OCI-LY1 (cell line): Measurements from ENCODE around the gene PACRG.

Experiments used
- H2AFZ ChIP-seq: fragments of 200-600 bp; sonication (generic), shearing (Covaris generic); 2 replicates; pipeline ENCODE4 v1.6.0; 2014; ENCODE audit warnings: antibody characterized with exemption, mild to moderate bottlenecking, low read length
- H3F3A ChIP-seq: fragments of 200-600 bp; sonication (generic), shearing (Covaris generic); 2 replicates; pipeline ENCODE4 v1.6.0; 2014; ENCODE audit warnings: mild to moderate bottlenecking, antibody characterized with exemption, low read length, moderate library complexity; ENCODE audit not compliant: insufficient read depth
- H3K27ac ChIP-seq: fragments of 200-600 bp; sonication (generic); 2 replicates; pipeline ENCODE4 v1.5.1; 2014; ENCODE audit warnings: low read length, mixed run types, mild to moderate bottlenecking, low read depth; ENCODE audit not compliant: poor library complexity, severe bottlenecking
- H3K27me3 ChIP-seq: fragments of 200-600 bp; sonication (generic); 2 replicates; pipeline ENCODE4 v1.6.0; 2014; ENCODE audit warnings: antibody characterized with exemption, mild to moderate bottlenecking, low read length, moderate library complexity; ENCODE audit not compliant: insufficient read depth
- H3K36me3 ChIP-seq: fragments of 200-600 bp; sonication (generic); 2 replicates; pipeline ENCODE4 v1.6.1; 2014; ENCODE audit warnings: mild to moderate bottlenecking, antibody characterized with exemption, low read length, moderate library complexity, mixed read lengths; ENCODE audit not compliant: insufficient read depth
- H3K4me1 ChIP-seq: fragments of 200-600 bp; sonication (generic); 2 replicates; pipeline ENCODE4 v1.5.1; 2014; ENCODE audit warnings: mild to moderate bottlenecking, low read length, moderate library complexity; ENCODE audit not compliant: insufficient read depth, severe bottlenecking
- H3K4me2 ChIP-seq: fragments of 200-600 bp; sonication (generic), shearing (Covaris generic); 2 replicates; pipeline ENCODE4 v1.6.1; 2014; ENCODE audit warnings: low read length
- H3K4me3 ChIP-seq: fragments of 200-600 bp; sonication (generic); 2 replicates; pipeline ENCODE4 v1.5.1; 2014; ENCODE audit warnings: low read length, low read depth, mild to moderate bottlenecking, mixed read lengths; ENCODE audit not compliant: poor library complexity, severe bottlenecking
- H3K79me2 ChIP-seq: fragments of 200-600 bp; shearing (Covaris generic); 2 replicates; pipeline ENCODE4 v1.6.1; 2016; ENCODE audit warnings: mixed run types, low read length, mixed read lengths; ENCODE audit not compliant: insufficient read depth
- H3K9ac ChIP-seq: fragments of 200-600 bp; sonication (generic), shearing (Covaris generic); 2 replicates; pipeline ENCODE4 v1.6.1; 2014; ENCODE audit warnings: mild to moderate bottlenecking, low read length, mixed read lengths
- H3K9me2 ChIP-seq: fragments of 200-600 bp; sonication (generic), shearing (Covaris generic); 2 replicates; pipeline ENCODE4 v1.6.1; 2014; ENCODE audit warnings: low read depth, mild to moderate bottlenecking, low read length, mixed read lengths
- H3K9me3 ChIP-seq: fragments of 200-600 bp; shearing (Covaris generic); 2 replicates; pipeline ENCODE4 v1.6.1; 2014; ENCODE audit warnings: low read length, mixed read lengths
- H4K20me1 ChIP-seq: fragments of 200-600 bp; sonication (generic), shearing (Covaris generic); 2 replicates; pipeline ENCODE4 v1.6.0; 2016; ENCODE audit warnings: mild to moderate bottlenecking, low read length; ENCODE audit not compliant: insufficient read depth
- CTCF ChIP-seq: fragments of 200-600 bp; sonication (generic), shearing (Covaris generic); IDR thresholded peaks from 2 replicates; pipeline ENCODE4 v1.5.1; 2017; ENCODE audit warnings: mild to moderate bottlenecking, antibody characterized with exemption, low read length, moderate library complexity, mixed read lengths
- EZH2 ChIP-seq: fragments of 200-600 bp; sonication (generic), shearing (Covaris generic); IDR thresholded peaks from 2 replicates; pipeline ENCODE4 v1.8.0; 2017; ENCODE audit warnings: borderline replicate concordance, mixed run types, mild to moderate bottlenecking, antibody characterized with exemption, low read length, moderate library complexity, mixed read lengths

PACRG gene

GRCh38 chr6:162917506-162917905 is 189.7 kb downstream of the PACRG start:
- TF ChIP-seq CTCF (no peak), EZH2 (no peak)
- H3K4me2 ChIP-seq, result no peak overlapping the region

GRCh38 chr6:162921062-162921461 is 193.3 kb downstream of the PACRG start:
- Histone ChIP-seq H3K36me3 (no peaks in the 10 kb centered on the region), H3K79me2 (no peaks in the 10 kb centered on the region), H3F3A (no peaks in the 10 kb centered on the region), H3K27ac (no peak overlapping the region), H3K4me3 (no peak overlapping the region), H3K27me3 (no peaks in the 10 kb centered on the region), H3K4me1 (no peaks in the 10 kb centered on the region), H3K9me3 (no peaks in the 10 kb centered on the region), H3K4me2 (no peak overlapping the region), H2AFZ (no peak overlapping the region), H3K9ac (no peak overlapping the region), H4K20me1 (no peaks in the 10 kb centered on the region), H3K9me2 (no peaks in the 10 kb centered on the region)
- TF ChIP-seq CTCF (no peak), EZH2 (no peak)

More at GRCh38 chr6:162917506-162917905, 189.7 kb downstream of the PACRG start:
- no peaks in the 10 kb centered on the region for H3F3A ChIP-seq
- no peaks in the 10 kb centered on the region for H3K9me2 ChIP-seq
- no peaks in the 10 kb centered on the region for H4K20me1 ChIP-seq
- H3K79me2 ChIP-seq, result no peaks in the 10 kb centered on the region
- no peaks in the 10 kb centered on the region for H3K27me3 ChIP-seq
- H2AFZ ChIP-seq, result no peak overlapping the region
- no peaks in the 10 kb centered on the region for H3K36me3 ChIP-seq
- no peaks in the 10 kb centered on the region for H3K9me3 ChIP-seq
- H3K9ac ChIP-seq, result no peak overlapping the region
- no peaks in the 10 kb centered on the region for H3K4me1 ChIP-seq
- H3K4me3 ChIP-seq, result no peak overlapping the region
- no peak overlapping the region for H3K27ac ChIP-seq

- no peaks in the 10 kb centered on the region for H3K4me1 ChIP-seq
- no peaks in the 10 kb centered on the region for H3F3A ChIP-seq
- no peaks in the 10 kb centered on the region for H3K27me3 ChIP-seq
- no peak overlapping the region for H3K4me2 ChIP-seq
- no peak overlapping the region for H3K4me3 ChIP-seq
- H3K9ac ChIP-seq, result no peak overlapping the region
- TF ChIP-seq CTCF (no peak), EZH2 (no peak)
- H3K79me2 ChIP-seq, result no peaks in the 10 kb centered on the region
- no peaks in the 10 kb centered on the region for H3K9me3 ChIP-seq
- H3K27ac ChIP-seq, result no peak overlapping the region
- no peaks in the 10 kb centered on the region for H3K9me2 ChIP-seq
- no peaks in the 10 kb centered on the region for H4K20me1 ChIP-seq
- H3K36me3 ChIP-seq, result no peaks in the 10 kb centered on the region
- no peak overlapping the region for H2AFZ ChIP-seq
Measured at GRCh38 chr6:162921510-162922040, 193.8 kb downstream of the PACRG start.
